ENCODE results near the gene AMD1.

GRCh38 chr6:110876806-110877564, 2.4 kb downstream of the AMD1 start:
- TF ChIP-seq CTCF (IDR thresholded peaks at IDR 0.05 in 4 of 5, conservative IDR thresholded peaks at IDR 0.05 in 1 of 5) (no peak), POLR2A (IDR thresholded peaks at IDR 0.05) (no peak)
